Suprapubic skin (tissue), 4 donors: ENCODE data around the gene P2RX4.

Source experiments
- EP300 ChIP-seq: sonication (generic); formaldehyde crosslinking; IDR thresholded peaks from one replicate; pipeline ENCODE4 v1.6.1; 2017; ENCODE audit warnings: antibody characterized with exemption
- POLR2A ChIP-seq, 2 donors: fragments of 450-650 bp; IDR thresholded peaks; one replicate each; pipeline ENCODE4 v1.6.1; 2017; ENCODE audit warnings: antibody characterized with exemption in 2 of 2, mild to moderate bottlenecking in 2 of 2, moderate library complexity in 2 of 2
- POLR2AphosphoS5 ChIP-seq, 3 donors: sonication (generic); formaldehyde crosslinking; IDR thresholded peaks; one replicate each; pipeline ENCODE4 v1.6.1; 2017; ENCODE audit warnings: antibody characterized with exemption in 3 of 3
- TF ChIP-seq, protein P1 (sequence below), 2 donors: fragments of 200-600 bp in 1 of 2; fragments of 450-650 bp in 1 of 2; sonication (generic) in 1 of 2; IDR thresholded peaks; one replicate each; pipeline ENCODE4 v1.5.1; 2016 to 2019; ENCODE audit warnings: antibody characterized with exemption in 2 of 2, mild to moderate bottlenecking in 1 of 2, moderate library complexity in 1 of 2

DNA sequence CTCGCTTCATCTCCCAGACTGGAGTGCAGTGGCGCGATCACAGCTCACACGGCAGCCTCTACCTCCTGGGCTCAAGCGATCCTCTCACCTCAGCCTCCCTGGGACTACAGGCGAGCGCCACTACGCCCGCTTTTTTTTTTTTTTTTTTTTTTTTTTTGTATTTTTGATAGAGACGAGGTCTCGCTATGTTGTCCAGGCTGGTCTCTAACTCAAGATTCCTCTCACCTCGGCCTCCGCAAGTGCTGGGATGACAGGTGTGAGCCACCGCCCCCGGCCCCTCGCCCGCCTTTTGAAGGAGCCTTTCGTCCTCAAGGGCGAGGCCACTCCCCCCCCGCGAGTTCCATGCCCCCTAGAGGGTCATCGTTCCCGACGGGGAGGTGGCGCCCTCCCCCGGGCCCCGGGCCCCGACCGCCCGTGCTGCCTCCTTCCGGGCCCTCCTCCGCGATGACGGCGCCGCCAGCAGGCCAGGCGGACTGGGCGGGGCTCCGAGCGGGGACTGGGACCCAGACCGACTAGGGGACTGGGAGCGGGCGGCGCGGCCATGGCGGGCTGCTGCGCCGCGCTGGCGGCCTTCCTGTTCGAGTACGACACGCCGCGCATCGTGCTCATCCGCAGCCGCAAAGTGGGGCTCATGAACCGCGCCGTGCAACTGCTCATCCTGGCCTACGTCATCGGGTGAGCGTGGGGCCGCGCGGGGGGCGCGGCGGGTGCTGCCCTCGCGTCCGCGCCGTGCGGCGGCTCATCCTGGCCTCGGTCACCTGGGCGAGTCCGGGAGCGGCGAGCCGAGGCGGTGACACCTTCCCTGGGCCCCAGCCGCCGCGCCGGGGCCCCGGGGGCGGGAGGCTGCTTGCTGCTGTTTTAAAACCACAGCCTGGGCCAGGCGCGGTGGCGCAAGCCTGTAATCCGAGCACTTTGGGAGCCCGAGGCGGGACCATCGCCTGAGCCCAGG lies at the start of gene P2RX4:
- TF ChIP-seq POLR2AphosphoS5 (IDR thresholded peaks at IDR 0.05) (peak in 2 of 3 donors; percentile 48 to 58), POLR2A (IDR thresholded peaks at IDR 0.05) (peak; percentile 15 to 94), EP300 (no peak)
- TF ChIP-seq, protein P1, sequence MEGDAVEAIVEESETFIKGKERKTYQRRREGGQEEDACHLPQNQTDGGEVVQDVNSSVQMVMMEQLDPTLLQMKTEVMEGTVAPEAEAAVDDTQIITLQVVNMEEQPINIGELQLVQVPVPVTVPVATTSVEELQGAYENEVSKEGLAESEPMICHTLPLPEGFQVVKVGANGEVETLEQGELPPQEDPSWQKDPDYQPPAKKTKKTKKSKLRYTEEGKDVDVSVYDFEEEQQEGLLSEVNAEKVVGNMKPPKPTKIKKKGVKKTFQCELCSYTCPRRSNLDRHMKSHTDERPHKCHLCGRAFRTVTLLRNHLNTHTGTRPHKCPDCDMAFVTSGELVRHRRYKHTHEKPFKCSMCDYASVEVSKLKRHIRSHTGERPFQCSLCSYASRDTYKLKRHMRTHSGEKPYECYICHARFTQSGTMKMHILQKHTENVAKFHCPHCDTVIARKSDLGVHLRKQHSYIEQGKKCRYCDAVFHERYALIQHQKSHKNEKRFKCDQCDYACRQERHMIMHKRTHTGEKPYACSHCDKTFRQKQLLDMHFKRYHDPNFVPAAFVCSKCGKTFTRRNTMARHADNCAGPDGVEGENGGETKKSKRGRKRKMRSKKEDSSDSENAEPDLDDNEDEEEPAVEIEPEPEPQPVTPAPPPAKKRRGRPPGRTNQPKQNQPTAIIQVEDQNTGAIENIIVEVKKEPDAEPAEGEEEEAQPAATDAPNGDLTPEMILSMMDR (IDR thresholded peaks at IDR 0.05): peak in 1 of 2 donors; percentile 12
